ENCODE results near the gene GNPNAT1. TPM values are rescaled to one million over a fixed set of nuclear protein-coding genes. Genes with fewer than 3 reads are reported as not detected.

The GNPNAT1 gene
- total and polyA plus RNA-seq, 2 donors (not counting 3 experiments of a cell fraction or from before 2014, with no cell fraction given): 18.7 to 38.9 TPM

GRCh38 chr14:52735921-52736489 is 55.4 kb downstream of the GNPNAT1 start:
- Histone ChIP-seq H3K9me1 (replicated peaks; ENCODE audit: control insufficient read depth, extremely low read depth, insufficient read depth, low read length) (peaks cover 2% of the 10 kb centered on the region), H3K4me1 (ENCODE audit: control insufficient read depth, extremely low read depth, insufficient read depth, low read length) (peaks cover 14% of the 10 kb centered on the region), H3K4me3 (replicated peaks in 1 of 3; ENCODE audit: insufficient read depth in 1 of 3, low read depth in 1 of 3, low read length in 3 of 3) (no peak overlapping the region), H3K27me3 (ENCODE audit: control insufficient read depth in 2 of 2, insufficient read depth in 2 of 2, low read length in 2 of 2) (no peaks in the 10 kb centered on the region), H2AFZ (ENCODE audit: low read depth, low read length) (no peak overlapping the region), H4K20me1 (replicated peaks; ENCODE audit: control insufficient read depth, extremely low read depth, insufficient read depth, low read length) (no peaks in the 10 kb centered on the region), H3K9ac (replicated peaks; ENCODE audit: extremely low read depth, insufficient read depth, low read length) (no peak overlapping the region), H3K27ac (ENCODE audit: insufficient read depth, low read depth, low read length) (no peak overlapping the region), H3K4me2 (ENCODE audit: insufficient read depth, low read length) (no peak overlapping the region), H3K9me3 (replicated peaks; ENCODE audit: control insufficient read depth, insufficient read depth, low read length) (no peaks in the 10 kb centered on the region), H3K79me2 (ENCODE audit: control insufficient read depth, insufficient read depth, low read length) (peaks cover 28% of the 10 kb centered on the region), H3K36me3 (ENCODE audit: control insufficient read depth in 2 of 2, extremely low read depth in 1 of 2, insufficient read depth in 2 of 2, low read length in 2 of 2) (no peaks in the 10 kb centered on the region)
- no peak for DNase-seq (ENCODE audit: low read depth, low spot score)
- intact Hi-C loops (cut with micrococcal nuclease) (no loop called here), dilution Hi-C loops (cut with MboI; ENCODE audit: extremely low pct_ligation_motif_present, low sequenced_read_pairs) (no loop called here)
- POLR2A ChIA-PET: no interaction called here
- FAIRE-seq: no peak
- TF ChIP-seq POLR2A (IDR thresholded peaks at IDR 0.05; ENCODE audit: low read depth, low read length) (no peak), MAX (IDR thresholded peaks at IDR 0.05; ENCODE audit: insufficient read depth, insufficient read length) (no peak), MYC (IDR thresholded peaks at IDR 0.05; ENCODE audit: low read depth, low read length) (no peak), JUN (IDR thresholded peaks at IDR 0.05; ENCODE audit: borderline replicate concordance, insufficient read depth, insufficient read length, low read depth) (no peak), EZH2 (IDR thresholded peaks at IDR 0.05; ENCODE audit: borderline replicate concordance, low read depth, low read length, severe bottlenecking) (no peak), GATA2 (IDR thresholded peaks at IDR 0.05; ENCODE audit: insufficient read depth, insufficient read length, low read depth, low read length) (no peak), FOS (IDR thresholded peaks at IDR 0.05; ENCODE audit: borderline replicate concordance, insufficient read depth, low read length) (no peak), POLR2AphosphoS5 (IDR thresholded peaks at IDR 0.05; ENCODE audit: insufficient read depth, low read depth, low read length) (no peak)
- TF ChIP-seq, protein P1, sequence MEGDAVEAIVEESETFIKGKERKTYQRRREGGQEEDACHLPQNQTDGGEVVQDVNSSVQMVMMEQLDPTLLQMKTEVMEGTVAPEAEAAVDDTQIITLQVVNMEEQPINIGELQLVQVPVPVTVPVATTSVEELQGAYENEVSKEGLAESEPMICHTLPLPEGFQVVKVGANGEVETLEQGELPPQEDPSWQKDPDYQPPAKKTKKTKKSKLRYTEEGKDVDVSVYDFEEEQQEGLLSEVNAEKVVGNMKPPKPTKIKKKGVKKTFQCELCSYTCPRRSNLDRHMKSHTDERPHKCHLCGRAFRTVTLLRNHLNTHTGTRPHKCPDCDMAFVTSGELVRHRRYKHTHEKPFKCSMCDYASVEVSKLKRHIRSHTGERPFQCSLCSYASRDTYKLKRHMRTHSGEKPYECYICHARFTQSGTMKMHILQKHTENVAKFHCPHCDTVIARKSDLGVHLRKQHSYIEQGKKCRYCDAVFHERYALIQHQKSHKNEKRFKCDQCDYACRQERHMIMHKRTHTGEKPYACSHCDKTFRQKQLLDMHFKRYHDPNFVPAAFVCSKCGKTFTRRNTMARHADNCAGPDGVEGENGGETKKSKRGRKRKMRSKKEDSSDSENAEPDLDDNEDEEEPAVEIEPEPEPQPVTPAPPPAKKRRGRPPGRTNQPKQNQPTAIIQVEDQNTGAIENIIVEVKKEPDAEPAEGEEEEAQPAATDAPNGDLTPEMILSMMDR (IDR thresholded peaks at IDR 0.05; ENCODE audit: extremely low read depth in 1 of 2, insufficient read depth in 1 of 2, low read depth in 1 of 2, low read length in 2 of 2): no peak
- BruUV-seq (replicated peaks): no TSS peak
- CTCF ChIA-PET: interaction anchor here (1.1 to 1.7 kb wide), 3 partner anchors 11 to 225 kb away, joined by 3 to 7 read pairs (median 5); no protein-coding TSS in a partner anchor
